ENCODE results near the gene CD46.

Gene CD46

DNA sequence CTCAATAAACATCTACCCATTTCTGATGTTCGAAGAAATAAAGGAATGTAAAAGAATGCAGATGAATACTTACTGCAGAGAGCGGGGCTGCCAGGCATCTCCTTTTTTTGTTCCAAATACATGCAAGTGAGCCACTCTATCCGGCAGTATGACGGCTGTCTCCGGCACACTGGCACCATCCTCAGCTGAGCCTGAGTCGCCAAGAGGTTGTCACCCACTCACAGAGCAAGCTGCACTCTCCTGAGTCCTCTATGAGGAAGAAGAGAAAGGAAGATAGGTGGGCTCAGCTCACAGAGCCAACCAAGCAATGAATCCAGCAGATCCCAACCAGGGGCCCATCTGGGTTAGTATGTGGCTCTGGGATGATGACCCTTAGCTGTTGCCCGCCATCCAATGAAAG lies 65.3 kb downstream of the CD46 start:
- no peak for DNase-seq

DNA sequence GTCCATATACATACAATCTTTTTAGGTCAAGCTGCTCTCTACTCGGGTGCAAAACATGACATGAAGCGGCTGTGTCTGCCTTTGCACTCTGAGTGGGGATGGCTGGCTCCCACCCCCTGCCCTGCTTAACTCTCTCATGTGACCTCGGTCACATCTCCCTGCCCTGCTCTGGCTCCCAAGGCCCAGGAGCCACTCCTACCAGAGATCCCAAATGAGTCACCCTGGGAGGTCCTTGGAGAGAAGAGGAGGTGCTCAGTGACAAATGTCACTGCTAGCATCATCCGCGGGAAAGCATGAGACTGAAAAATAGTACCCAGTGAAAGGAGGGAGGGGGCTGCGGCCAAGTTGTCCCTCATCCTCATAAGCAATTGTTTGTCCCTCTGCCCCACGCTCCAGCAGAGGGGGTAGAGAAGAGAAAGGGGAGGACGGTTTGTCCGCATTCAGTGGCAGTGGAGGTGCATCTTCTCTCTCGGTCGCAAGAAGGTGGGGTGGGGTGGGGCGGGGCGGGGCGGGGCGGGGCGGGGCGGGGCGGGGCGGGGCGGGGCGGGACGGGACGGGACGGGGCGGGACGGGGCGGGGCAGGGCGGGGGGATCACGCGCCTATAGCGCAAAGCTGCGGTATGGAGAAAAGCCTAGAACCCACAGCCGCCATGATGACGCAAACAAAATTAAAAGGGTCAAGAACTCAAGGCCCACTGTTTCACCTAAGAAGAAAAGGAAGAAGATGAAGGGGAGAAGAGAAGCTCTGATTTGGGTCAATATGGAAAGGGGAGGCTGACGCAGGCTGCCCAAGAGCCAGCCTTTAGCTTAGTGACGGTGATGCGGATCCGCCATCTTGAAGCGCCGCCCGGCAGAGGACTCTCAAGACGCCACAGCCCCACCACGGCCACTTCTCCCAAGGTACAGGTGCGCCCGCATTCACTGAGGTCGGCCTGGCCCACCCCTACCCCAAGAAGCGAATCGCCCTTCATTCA lies 66.2 kb downstream of the CD46 start:
- no peak for DNase-seq

DNA sequence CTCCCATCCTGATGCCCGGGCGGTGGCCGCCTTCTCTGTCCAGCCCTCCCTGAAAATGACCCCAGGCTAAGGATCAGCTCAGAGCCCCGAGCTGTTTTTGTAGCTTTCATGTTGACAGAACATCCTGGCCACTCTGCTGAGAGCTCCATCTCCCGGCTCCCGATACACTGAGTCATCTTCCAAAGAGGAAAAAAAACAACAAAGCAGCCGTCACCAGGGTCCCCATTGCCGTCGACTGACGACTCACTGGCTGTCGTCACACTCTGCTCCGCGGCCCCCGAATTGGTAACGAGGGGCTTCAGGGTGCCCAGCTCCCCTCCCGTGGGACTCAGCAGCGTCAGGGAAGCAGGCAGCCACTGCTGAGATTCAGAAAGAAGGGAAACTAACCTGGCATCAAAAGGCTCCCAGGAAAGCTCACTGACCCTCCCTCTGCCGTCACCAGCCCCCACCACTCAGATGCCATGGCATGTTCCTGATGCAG lies 67.2 kb downstream of the CD46 start:
- DNase-seq: no peak

DNA sequence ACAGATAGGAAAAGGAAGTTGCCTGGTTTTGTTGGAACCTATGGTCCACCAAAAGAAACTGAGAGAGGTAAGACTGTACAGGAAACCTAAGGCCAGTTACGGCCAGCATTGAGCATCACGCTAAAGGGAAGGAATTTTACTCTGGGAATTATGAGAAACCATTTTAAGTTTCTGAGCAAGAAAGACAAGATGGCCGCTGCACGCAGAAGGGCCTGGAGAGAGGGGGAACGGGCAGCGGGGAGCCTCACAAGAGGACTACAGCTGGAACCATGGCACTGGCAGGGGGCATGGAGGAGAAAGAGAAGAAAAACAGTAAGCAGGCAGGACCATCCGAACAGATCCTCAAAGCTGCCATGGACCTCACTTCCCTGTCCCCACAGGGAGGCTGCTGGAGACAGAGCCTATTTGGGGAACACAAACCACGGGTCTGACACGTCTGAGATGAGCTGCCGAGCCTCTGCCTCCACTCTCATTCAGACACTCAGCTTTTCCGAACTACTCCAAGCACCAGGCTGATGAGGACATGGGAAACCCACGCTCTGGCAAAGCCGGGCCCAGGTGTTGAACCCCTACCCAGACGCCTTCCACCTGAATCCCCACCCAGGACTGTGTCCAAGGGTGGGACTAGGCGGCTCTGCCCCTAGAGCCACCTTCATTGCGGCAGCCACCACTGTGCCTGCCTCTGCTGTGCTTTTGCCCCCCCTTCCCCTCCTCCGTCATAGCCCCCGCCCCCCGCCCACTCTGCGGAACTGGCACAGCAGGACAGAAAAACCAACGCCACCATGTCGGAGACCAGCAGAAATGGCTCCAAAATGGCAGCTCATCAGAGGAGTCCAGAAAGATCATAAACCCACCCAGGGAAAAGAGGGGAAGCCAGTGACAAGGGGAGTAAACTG lies 69.0 kb downstream of the CD46 start:
- no peak for DNase-seq

DNA sequence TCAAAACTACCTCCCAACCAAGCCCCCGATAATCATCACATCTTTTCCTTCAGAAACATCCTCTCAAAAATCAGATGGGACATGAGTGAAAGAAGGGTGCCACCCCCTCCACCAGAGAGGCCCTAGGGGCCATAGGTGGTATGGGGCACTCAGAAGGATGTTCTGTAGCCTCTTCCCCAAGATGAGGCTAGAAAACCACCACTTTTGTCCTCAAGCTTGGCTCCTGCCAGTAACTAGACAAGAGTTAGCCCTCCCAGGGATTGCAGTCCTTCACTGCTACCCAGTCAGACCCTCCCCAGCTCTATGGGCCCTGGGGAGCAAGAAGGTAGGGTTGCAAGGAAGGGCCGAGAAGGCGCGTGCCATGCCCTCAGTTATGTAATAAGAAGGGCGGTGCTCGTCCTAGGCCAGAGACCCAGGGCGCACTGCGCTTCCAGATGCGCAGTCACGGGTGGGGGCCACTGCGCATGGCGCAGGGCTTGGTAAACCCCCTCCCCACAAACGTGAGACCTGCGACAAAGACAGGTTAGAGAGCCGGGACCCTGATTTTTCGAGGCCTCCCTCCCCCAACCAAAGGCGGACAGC lies 69.7 kb downstream of the CD46 start:
- no peak for DNase-seq

DNA sequence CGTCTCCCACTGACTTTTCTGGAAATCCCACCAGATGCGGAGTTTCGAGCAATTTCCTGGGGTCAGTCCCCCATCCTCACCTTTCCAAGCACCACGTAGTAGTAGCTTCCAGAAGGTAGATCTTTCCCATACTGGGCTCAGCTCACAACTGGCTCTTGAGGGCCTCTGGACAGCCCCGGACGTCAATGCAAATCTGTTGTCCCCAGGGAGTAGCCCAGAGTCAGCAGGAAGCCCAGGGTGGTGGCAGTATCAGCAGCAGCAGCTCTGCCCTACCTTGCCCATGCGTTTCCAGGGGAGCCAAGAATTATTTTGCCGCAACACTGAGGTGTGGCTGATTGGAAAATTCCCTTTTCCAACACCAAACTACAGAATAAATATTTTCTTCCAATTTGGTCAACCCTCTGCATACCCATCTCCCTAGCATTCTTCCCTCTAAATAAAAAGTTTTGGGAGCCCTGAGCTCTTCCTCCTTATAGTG lies 70.3 kb downstream of the CD46 start:
- DNase-seq: no peak

DNA sequence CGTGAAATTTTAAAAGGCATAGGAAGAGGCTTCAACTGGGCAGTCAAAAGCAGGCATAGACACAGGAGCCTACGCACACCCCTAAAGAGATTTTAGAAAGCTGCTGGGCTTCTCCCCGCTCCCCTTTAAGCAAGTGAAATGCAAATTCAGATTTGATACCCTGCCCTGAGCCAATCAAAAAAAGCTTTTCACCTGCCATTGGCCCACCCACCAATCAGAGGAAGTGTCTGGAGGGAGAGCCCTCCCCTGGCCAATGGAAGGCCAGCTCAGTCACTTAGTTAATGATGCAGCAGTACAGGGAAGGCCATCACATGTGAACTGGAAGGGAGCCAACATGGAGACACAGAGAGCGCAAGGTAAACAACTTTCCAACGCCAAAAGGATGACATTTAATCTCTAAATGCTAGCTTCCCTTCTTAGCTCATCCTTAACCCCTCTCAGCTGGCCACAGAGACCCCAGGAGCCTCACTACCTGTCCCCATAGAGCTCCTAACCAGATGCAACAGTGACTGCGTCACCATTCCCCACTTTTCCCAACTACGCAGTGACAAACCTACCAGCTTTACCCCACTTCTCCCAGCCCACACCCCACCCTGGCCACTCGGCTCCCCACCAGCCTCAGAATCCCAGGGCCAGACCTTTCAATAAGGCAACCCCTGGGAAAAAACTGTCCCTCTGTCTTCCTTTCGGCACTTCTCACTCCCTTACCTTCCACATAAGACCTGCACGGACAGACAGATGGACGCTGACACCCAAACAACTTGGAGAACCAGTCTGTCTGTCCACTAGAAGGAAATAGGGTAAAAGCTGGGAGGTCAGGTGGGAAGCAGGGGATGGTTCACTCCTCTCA lies 71.0 kb downstream of the CD46 start:
- DNase-seq: peak; percentile 46

DNA sequence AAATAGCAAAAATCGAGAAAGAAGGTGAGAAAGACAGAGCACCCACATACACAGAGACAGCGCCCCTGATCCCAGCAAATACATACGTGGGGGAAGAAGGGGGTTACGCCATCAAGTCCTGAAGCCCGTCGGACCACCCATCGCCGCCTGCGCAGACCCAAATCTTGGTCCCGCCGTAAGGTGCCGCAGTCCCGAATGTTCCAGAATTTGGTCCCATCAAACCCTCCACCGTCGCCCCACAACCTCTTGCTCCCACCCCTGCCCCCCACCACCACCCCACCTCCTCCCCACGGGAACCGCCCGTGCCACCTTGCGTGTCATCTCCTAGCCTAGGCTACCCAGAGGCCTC lies 71.7 kb downstream of the CD46 start:
- no peak for DNase-seq

DNA sequence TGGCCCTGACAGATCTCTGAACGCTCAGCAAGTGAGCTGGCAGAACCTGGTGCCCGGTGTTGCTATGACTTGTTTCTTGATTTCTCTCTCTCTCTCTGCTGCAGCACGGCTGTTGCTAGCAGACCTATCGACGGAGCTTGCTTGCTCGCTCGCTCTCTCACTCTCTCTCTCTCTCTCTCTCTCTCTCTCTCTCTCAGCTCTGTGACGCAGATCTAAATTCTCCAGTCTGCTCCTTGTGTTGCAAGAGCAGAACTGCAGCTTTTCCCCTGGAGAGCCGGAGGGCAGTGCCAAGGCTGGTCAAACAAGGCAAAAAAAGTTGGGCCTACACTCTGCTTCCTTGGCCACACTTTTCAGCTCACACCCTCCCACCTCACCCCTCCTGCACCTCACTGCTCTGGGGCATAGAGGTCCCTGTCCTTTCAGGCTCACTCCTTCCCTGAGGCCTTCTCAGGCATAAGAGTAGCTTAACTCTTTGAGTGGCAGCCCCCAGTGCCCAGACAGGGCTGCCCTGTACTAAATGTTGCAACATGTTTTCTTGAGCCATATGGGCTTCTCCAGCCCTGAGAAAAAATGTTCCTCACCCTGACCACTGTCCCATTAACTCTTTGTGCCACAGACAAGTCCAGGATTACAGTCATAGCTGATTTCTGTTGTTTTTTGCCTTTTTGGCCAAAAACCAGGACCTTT lies 72.2 kb downstream of the CD46 start:
- DNase-seq: peak; percentile 68

DNA sequence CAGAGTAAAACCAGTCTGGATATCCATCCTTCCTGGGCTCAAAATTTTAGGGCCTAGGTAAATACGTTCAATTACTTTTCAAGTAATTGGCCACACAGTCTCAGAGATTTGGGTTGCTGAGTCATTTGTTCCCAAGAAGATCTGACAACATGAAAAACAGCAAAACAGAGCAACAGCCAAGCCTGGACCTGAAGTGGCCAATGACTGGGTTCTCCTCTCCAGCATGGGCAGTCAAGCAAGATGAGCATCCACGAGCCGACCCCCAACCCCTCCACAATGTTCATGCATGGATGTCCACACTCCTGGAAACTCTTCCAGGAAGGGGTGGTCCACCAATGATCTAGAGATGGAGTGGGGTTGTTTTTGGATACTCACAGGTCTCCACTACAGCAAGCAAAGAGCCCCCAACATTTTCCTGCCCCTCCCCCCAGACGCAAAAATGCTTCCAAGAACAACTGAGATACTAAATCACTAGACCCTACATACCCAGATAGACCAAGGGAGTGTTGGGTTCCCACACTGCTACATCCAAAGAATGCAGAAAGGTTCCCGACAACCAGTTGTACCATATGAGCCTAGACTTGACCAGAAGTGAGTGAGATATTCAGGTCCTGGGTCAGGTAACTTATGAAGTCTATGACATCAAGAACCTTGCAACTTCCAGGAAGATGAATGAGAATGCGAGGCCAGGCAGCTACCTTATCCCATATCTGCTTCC lies 73.0 kb downstream of the CD46 start:
- DNase-seq: no peak

DNA sequence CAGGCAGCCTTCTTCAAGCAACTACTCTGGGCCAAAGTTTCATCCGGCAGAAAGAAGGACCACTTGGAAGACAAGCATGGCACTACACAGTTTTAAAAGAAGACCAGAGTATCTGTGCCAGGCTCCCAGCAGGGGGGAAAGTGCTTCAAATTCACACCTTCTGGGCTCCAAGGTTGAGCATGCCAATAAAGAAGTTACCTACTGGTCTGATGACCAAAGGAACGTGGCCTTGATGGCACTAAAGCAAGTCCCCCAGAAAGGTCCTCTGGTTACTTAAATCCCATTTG lies 73.5 kb downstream of the CD46 start:
- DNase-seq: no peak

DNA sequence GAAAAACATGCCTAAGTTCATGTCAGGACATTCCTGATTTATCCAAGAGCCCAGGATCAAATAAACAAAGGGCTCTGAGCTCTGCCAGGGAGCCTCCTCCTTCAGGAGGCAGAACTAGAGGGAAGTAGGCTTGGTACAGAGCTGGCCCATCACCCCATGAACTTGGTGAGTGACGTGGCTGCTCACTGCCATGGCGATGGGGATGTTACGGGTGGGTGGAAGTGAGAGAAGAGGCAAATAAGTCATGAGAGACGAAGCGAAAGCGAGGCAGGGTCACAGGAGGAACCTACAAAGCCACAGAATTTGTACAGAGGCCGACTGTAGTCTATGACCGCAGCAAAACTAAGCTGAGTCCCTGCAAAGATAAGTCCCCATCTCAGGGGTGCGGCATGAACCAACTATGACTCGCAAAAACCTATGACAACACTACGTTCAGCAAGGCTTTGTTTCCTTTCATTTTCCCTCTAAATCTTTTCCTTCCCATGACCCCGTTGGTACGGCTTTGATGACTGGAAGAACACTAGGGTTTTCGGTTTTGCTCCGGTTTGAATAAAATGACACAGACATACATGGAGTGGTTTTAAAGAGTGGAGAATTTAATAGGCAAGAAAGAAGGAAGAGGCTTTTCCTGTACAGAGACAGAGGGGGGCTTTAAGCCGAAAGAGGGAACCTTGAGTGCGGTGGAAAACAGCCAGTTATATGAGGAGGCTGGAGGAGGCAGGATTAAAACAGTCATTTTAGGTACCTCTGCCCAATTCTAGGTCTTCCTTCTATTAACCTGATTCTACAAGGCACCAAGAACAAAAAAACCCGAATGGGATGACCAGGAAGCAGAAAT lies 74.1 kb downstream of the CD46 start:
- DNase-seq: peak; percentile 74

DNA sequence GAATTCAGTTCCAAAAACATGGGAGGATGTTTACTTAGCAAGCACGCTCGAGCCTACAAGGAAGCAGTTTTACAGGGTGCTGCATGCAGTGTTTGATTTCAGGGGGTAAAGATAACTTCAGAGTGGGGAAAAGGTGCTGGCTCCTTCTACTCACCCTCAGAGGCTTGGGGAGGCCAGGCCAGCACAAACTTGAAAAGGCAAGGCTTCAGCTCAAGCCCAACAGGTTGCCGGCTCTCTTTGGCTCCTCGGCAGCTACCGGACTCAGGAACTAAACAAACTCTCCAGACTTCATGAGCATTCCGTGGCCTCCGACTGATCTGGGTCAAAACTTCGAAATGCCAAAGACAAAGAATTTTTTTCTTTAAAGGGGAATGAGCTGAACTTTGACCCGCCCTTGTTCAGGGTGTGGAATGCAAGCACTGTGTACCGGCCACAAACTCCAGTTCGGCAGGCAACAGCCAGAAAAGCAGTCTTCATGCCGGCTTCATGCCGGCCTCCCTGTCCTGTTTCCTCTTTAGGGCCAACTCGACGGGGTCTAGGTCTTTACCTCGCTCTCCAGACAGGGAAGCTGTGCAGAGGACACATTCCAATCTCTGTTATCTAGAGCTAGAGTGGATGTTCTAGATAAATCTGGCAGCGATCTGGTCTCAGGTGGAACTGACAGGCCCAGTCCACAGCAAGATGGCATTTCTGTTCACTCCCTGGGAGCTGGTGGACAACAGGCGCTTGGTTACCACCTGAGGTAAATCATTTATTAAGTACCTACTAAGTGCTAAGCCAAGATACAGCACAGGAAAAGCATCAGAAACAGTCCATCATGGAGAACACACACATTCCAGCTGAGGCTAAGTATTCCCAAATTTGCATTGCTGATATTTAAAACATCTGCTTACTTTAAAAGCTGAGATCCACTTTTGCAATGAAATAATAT lies 75.0 kb downstream of the CD46 start:
- no peak for DNase-seq

DNA sequence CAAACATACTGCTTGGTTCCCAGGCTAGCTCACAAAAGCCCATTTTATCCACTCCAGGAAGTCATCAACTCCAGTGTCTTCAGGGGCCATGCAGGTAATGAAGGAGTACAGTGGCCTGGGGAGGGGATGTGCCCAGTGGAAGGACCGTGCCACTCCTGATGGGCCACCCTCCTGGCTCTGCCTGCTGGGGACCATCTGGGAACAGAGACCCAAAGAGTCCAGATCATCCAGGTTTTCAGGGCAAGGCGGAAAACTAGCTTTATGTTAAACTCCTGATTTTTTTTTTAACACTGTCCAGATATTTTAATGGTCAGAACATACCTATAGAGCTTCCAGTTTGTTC lies 75.6 kb downstream of the CD46 start:
- no peak for DNase-seq

DNA sequence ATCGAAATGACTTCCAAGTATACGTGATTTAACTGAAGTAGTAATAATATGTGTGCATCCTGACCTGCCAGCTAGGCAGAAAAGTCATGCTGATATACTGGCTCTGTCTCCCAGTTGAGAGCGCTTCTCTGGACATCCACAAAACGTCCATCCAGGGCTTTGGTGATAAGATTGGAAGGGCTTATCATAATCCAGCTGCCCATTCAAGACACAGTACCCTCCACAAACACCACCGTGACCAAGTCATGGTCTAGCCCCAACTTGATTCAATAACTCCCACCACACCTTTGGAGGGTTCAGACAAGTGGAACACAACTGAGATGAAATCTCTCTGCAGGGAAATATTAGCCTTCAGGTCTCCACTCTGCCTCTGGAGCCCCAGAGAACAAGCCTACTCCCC lies 76.2 kb downstream of the CD46 start:
- DNase-seq: no peak

DNA sequence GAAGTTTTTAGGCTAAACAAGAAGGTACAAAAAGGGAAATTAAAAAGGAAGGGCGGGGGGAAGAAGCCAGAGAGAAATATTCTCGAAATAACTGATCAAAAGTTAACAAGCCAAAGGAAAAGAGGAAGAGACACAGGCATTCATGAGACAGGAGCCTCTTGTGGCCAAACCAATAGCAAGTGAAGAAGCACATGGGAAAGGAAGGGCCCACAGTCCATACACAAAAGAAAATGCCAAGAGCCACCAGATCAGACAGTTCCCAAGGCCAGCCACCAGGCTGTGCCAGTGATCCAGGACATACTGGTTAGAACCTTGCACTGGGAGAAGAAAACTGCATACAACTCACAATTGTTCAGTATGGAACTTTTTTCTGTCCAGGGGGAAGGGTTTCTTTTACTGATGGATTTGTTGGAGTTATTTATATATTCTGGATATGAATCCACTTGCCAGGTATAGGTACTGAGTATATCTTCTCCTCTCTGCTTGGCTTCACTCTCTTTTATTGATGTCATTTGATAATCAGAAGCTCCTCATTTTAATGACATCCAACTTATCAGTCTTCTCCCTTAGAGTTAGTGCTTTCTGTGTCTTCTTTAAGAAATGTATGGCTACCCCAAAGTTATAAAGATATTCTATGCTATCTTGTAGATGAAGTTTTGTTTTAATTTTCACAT lies 76.8 kb downstream of the CD46 start:
- DNase-seq: peak; percentile 42

DNA sequence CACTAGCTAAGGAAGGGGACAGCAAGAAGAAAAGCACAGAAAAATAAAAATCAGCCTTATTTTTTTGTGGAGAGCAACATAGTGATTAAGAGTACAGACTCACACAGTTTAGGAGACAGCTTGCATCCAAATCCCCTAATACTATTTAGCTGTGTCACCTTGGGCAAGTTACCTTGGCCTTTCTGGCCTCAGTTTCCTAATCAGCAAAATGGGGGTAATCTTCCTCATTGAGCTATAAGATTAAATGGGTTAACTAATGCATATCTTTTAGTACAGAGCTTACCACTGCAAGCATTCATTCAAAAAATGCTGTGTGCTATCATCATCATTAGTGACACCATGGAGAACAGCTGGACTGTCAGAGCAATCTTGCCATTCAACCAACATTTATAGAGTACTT lies 77.7 kb downstream of the CD46 start:
- no peak for DNase-seq

DNA sequence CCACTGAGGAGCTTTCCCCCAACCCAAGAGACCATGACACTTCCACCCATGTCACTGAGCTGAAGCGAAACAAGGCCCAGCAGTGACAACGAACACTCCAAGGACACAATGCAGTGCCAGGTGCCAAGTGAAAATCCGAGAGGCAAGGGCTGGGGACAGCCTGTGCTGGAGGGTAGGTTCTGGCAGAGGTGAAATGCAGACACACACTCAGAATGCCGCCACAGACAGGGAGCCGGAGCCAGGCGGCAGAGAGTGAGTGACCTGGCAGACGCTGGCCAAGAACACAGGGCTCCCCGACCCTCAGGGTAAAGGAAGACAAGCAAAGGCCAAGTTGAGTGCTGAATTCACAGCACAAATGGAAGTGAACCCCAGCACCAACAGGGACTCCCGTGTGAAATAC lies 78.9 kb downstream of the CD46 start:
- DNase-seq: no peak

Data from activated gamma-delta T cell treated with Interleukin-2 at 50 U/mL for 16 hours (primary cell).